ENCODE results near the gene GABARAPL2.
"Not testable (repeated sequence)": the region's sequence is repeated elsewhere in the genome, so short reads cannot be mapped to it uniquely, and the experiment has no call there.

Gene GABARAPL2

GRCh38 chr16:75535901-75536300 is 30.3 kb upstream of the GABARAPL2 start, which contains the start of gene CHST5:
Gene CHST5 (minus strand): TSS chr16:75536108. CDS start chr16:75530384, 5,724 bp downstream.
- no peaks in the 10 kb centered on the region for H3K36me3 Mint-ChIP-seq (ENCODE audit: low read depth)
- no peaks in the 10 kb centered on the region for H3K4me1 Mint-ChIP-seq
- TF ChIP-seq CTCF (IDR thresholded peaks at IDR 0.05; ENCODE audit: unreplicated experiment in 3 of 3) = no peak
- peak within 1 kb of the TSS in 1 of 3 experiments; percentile 62 for H3K27ac Mint-ChIP-seq
- H3K9me3 Mint-ChIP-seq = no peaks in the 10 kb centered on the region
- H3K27me3 Mint-ChIP-seq (ENCODE audit: low read depth) = no peaks in the 10 kb centered on the region
- H3K4me3 Mint-ChIP-seq = no peak within 1 kb of the TSS

GRCh38 chr16:75537776-75538175 is 28.4 kb upstream of the GABARAPL2 start:
- no peaks in the 10 kb centered on the region for H3K27me3 Mint-ChIP-seq (ENCODE audit: low read depth)
- H3K4me1 Mint-ChIP-seq = no peaks in the 10 kb centered on the region
- no peak for TF ChIP-seq CTCF (IDR thresholded peaks at IDR 0.05; ENCODE audit: unreplicated experiment in 3 of 3)
- no peaks in the 10 kb centered on the region for H3K36me3 Mint-ChIP-seq (ENCODE audit: low read depth)
- H3K4me3 Mint-ChIP-seq = no peak overlapping the region
- H3K27ac Mint-ChIP-seq = no peak overlapping the region
- no peaks in the 10 kb centered on the region for H3K9me3 Mint-ChIP-seq

- H3K27me3 Mint-ChIP-seq (ENCODE audit: low read depth); H3K4me1 Mint-ChIP-seq; H3K36me3 Mint-ChIP-seq (ENCODE audit: low read depth); H3K27ac Mint-ChIP-seq; H3K9me3 Mint-ChIP-seq; H3K4me3 Mint-ChIP-seq: not testable (repeated sequence)
These were observed 27.2 kb upstream of the GABARAPL2 start for GRCh38 chr16:75538882-75539565.

- Mint-ChIP-seq H3K4me3 (no peak overlapping the region), H3K4me1 (no peaks in the 10 kb centered on the region), H3K27ac (no peak overlapping the region), H3K27me3 (ENCODE audit: low read depth) (no peaks in the 10 kb centered on the region), H3K9me3 (no peaks in the 10 kb centered on the region), H3K36me3 (ENCODE audit: low read depth) (peaks cover 8% of the 10 kb centered on the region)
- TF ChIP-seq CTCF (IDR thresholded peaks at IDR 0.05; ENCODE audit: unreplicated experiment in 3 of 3) = no peak
These were observed 24.9 kb upstream of the GABARAPL2 start for GRCh38 chr16:75541236-75541635.

- H3K36me3 Mint-ChIP-seq (ENCODE audit: low read depth); H3K4me3 Mint-ChIP-seq; H3K4me1 Mint-ChIP-seq; H3K27me3 Mint-ChIP-seq (ENCODE audit: low read depth); H3K27ac Mint-ChIP-seq; H3K9me3 Mint-ChIP-seq: not testable (repeated sequence)
These were observed 23.7 kb upstream of the GABARAPL2 start for GRCh38 chr16:75542462-75542861.

GRCh38 chr16:75545879-75546278 is 20.3 kb upstream of the GABARAPL2 start:
- not testable (repeated sequence) for H3K4me1 Mint-ChIP-seq; H3K36me3 Mint-ChIP-seq (ENCODE audit: low read depth); H3K9me3 Mint-ChIP-seq

GRCh38 chr16:75546293-75546692 is 19.9 kb upstream of the GABARAPL2 start:
- Mint-ChIP-seq H3K9me3 (no peaks in the 10 kb centered on the region), H3K27ac (no peak overlapping the region), H3K4me1 (no peaks in the 10 kb centered on the region), H3K27me3 (ENCODE audit: low read depth) (no peaks in the 10 kb centered on the region), H3K36me3 (ENCODE audit: low read depth) (peaks cover 8% of the 10 kb centered on the region), H3K4me3 (no peak overlapping the region)
- TF ChIP-seq CTCF (IDR thresholded peaks at IDR 0.05; ENCODE audit: unreplicated experiment in 3 of 3) = no peak

More at GRCh38 chr16:75545879-75546278, 20.3 kb upstream of the GABARAPL2 start:
- not testable (repeated sequence) for H3K4me3 Mint-ChIP-seq; H3K27ac Mint-ChIP-seq; H3K27me3 Mint-ChIP-seq (ENCODE audit: low read depth)

GRCh38 chr16:75548456-75548855 is 17.7 kb upstream of the GABARAPL2 start:
- H3K27ac Mint-ChIP-seq; H3K4me1 Mint-ChIP-seq; H3K9me3 Mint-ChIP-seq; H3K36me3 Mint-ChIP-seq (ENCODE audit: low read depth); H3K4me3 Mint-ChIP-seq; H3K27me3 Mint-ChIP-seq (ENCODE audit: low read depth): not testable (repeated sequence)

Measured in nephron (organoid).